Measurements from ENCODE around the gene MMP1.
A peak's percentile ranks its signal among the peaks of the same experiment; 100 is the strongest.
"Not testable (repeated sequence)": the region's sequence is repeated elsewhere in the genome, so short reads cannot be mapped to it uniquely, and the experiment has no call there.

Gene MMP1

DNA sequence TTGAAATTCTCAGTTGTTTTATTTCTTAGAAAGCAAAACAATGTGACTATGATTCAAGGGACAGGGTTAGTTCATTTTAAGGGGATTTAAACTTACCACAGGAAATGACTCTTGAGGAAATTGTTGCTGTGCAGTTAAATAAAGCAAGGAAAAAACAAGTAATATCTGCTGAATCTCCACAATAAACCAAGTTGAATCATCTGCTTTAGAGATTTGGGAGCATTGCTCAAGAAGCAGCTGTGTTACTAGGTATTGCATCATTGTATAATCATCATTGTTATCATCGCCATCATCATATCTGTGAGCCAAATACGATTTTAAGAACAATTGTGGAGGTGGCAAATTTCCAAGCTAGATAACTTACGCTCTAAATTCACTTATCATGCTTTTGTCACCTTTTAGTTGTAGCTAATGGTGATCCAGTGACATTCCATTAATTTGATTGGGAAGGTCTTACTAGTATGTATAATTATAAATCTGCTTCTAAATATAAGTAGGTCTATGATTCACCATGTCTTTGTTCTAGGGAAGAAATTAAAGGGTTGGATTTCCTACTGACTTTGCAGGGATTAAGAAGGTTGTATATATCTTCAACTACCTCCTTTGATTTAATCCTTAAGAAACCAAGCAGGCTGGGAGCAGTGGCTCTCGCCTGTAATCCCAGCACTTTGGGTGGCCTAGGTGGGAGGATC is 37.5 kb downstream of the MMP1 start:
- DNase-seq (ENCODE audit: low spot score), result peak; percentile 84

DNA sequence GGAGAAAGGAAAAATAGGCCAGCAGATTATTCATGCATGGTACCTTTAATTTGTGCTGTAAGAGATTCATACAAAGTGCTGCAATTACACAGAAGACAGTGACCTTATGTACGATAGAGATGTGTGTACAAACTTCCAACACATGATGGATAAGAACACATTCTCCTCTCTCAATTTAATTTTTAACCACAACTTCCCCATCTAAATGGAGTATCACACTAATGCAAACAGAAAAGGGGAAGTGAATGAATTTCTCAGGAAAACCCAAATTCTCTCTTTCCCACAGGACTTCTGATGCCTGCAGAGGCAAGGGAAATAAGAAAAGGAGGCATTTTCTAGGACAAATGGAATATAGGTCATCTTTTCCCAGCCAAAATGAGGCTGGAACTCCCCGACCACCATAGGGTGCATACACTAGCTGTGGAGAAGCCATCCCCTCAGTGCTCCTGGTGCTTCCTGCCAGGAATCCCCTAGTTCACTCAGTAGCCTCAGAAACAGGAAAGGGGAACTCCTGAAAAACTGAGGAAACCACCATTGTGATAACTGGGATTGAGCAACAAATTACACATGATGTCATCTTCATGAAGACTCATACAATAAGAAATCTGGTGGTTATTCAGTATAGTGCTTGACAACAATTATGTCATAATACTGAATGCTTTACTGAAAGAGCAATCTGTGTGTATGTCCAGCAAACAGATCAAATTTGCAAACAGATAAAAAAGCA is 40.0 kb downstream of the MMP1 start:
- no peak for DNase-seq (ENCODE audit: low spot score)

DNA sequence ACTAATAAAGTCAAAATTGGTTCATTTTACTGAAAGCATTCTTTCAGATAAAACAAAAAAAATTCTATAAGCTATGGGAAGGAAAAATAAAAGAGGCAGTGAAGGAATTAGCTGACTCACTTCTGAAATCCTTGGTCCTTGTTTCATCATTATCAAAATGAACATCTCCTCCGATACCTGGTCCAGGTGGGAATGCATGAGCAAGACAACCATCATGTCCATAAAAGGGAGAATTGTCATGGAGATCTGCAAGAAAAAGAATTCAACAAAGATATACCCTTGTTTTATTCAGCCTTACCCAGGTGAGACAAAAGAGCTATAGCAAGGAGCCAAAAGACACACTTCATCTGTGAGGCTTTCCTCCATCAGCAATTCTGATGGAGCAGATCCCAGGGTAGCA is 44.7 kb downstream of the MMP1 start:
- no peak for DNase-seq (ENCODE audit: low spot score)

DNA sequence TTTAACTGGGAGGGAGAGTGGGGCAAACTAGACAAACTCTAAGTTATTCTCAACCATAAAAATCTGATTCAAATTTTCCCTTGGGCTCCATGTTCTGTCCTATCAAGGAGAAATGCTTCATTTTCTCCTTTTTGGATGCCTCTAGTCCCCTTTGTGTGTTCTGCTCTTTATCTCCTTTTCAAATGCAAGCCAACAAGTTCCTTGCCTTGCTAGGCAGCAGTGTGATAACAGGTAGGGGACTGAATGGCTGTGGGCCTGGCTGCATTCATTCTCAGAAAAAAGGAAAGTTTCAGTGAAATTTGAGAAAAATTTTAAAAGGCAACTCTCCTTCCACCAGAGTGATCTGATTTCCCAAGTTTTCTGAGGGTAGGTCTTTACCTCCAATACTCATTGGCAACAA is 46.3 kb downstream of the MMP1 start:
- DNase-seq (ENCODE audit: low spot score), result no peak

DNA sequence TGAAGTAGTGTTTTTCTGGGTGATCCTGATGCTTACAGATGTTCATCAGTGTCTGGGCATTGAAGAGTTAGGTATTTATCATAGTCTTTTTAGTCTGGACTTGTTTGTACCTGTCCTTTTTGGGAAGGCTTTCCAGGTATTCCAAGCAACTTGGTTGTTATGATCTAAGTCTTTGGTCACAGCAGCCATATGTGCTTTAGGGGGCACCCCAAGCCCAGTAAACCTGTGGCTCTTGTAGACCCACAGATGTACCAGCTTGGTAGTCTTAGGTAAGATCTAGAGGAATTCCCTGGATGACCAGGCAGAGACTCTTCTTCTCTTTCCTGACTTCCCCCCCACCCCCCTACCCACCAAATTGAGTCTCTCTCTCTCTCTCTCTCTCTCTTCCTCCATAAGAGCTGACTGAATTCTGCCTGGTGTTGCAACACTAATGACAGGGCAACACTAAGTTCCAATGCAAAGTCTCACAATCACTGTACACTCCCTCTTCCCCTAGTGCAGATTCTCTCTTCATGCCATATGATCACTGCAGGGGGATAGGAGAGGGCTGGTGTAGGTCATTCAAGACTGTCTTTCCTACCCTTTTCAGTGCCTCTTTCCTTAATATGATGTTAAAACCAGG is 48.7 kb downstream of the MMP1 start:
- DNase-seq (ENCODE audit: low spot score), result no peak

DNA sequence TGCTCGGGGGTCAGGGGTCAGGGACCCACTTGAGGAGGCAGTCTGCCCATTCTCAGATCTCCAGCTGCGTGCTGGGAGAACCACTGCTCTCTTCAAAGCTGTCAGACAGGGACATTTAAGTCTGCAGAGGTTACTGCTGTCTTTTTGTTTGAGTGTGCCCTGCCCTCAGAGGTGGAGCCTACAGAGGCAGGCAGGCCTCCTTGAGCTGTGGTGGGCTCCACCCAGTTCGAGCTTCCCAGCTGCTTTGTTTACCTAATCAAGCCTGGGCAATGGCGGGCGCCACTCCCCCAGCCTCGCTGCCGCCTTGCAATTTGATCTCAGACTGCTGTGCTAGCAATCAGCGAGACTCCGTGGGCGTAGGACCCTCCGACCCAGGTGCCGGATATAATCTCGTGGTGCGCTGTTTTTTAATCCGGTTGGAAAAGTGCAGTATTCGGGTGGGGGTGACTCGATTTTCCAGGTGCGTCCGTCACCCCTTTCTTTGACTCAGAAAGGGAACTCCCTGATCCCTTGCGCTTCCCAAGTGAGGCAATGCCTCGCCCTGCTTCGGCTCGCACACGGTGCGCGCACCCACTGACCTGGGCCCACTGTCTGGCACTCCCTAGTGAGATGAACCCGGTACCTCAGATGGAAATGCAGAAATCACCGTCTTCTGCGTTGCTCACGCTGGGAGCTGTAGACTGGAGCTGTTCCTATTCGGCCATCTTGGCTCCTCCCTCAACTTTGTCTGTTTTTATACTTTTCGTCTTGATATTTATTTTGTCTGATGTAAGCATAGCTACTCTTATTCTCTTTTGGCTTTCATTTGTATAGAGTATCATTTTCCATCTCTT is 51.0 kb downstream of the MMP1 start:
- not testable (repeated sequence) for DNase-seq (ENCODE audit: low spot score)
